Measurements from ENCODE around the gene ALG1. TPM values are rescaled to one million over a fixed set of nuclear protein-coding genes. Genes with fewer than 3 reads are reported as not detected.
"Not testable (repeated sequence)": the region's sequence is repeated elsewhere in the genome, so short reads cannot be mapped to it uniquely, and the experiment has no call there.

Gene ALG1
- total RNA-seq, 2 donors from 2014 or later, result 10.5 to 14.3 TPM

- H3K27me3 ChIP-seq; H3K36me3 ChIP-seq; H3K27ac ChIP-seq; H3K9me3 ChIP-seq; DNase-seq (ENCODE audit: low spot score); H3K4me1 ChIP-seq; H3K4me3 ChIP-seq: not testable (repeated sequence)
Measured at GRCh38 chr16:5134739-5135452, 63.3 kb downstream of the ALG1 start.

Other genes with a start within 250 kb of the ALG1 start
- 10 to 100 TPM; 37.4 to 39.4 TPM for gene GLYR1, start 224.6 kb upstream of the ALG1 start, total RNA-seq
- 10 to 100 TPM; 26.1 to 29.7 TPM for gene UBN1, start 224.4 kb upstream of the ALG1 start, total RNA-seq
- 10 to 100 TPM in 1 of 2 donors, 1 to 10 TPM in 1; 7.5 to 17.1 TPM for gene PPL, start 134.7 kb upstream of the ALG1 start, total RNA-seq
- gene SEC14L5, start 113.5 kb upstream of the ALG1 start, total RNA-seq, result 1 to 10 TPM in 1 of 2 donors, under 1 TPM in 1; 0.28 to 2.0 TPM
- gene NAGPA, start 37.9 kb upstream of the ALG1 start, total RNA-seq, result 10 to 100 TPM in 1 of 2 donors, 1 to 10 TPM in 1; 8.1 to 12.7 TPM
- 1 to 10 TPM; 5.2 to 5.4 TPM for gene C16orf89, start 5.9 kb upstream of the ALG1 start, total RNA-seq
- gene EEF2KMT, start 26.0 kb downstream of the ALG1 start, total RNA-seq, result 1 to 10 TPM; 2.8 to 6.0 TPM